Muscle of leg (tissue), 11 donors: ENCODE measurements around the gene TTC12. TPM values are rescaled to one million over a fixed set of nuclear protein-coding genes. Genes with fewer than 3 reads are reported as not detected.

Source experiments
- DNase-seq: peaks from one replicate; pipeline ENCODE4 v3.0.0; 2013
- H3K27ac ChIP-seq: one replicate; pipeline ENCODE4 v1.5.1; 2013; ENCODE audit warnings: mild to moderate bottlenecking, low read length, control low read depth
- H3K27me3 ChIP-seq: one replicate; pipeline ENCODE4 v1.6.1; 2013; ENCODE audit warnings: low read length; ENCODE audit not compliant: control insufficient read depth, insufficient read depth
- H3K36me3 ChIP-seq: one replicate; pipeline ENCODE4 v1.6.1; 2013; ENCODE audit warnings: low read length; ENCODE audit not compliant: control insufficient read depth, insufficient read depth
- H3K4me1 ChIP-seq: one replicate; pipeline ENCODE4 v1.6.1; 2013; ENCODE audit warnings: low read length; ENCODE audit not compliant: control insufficient read depth, insufficient read depth
- H3K4me3 ChIP-seq: one replicate; pipeline ENCODE4 v1.5.1; 2013; ENCODE audit warnings: low read length, control low read depth
- H3K9me3 ChIP-seq: replicated peaks from 2 replicates; pipeline ENCODE4 v1.6.1; 2013; ENCODE audit warnings: low read depth, low read length; ENCODE audit not compliant: control insufficient read depth
- WGBS: methylation state at CpG from one replicate; pipeline ENCODE4 v1.1.5; 2013; ENCODE audit warnings: missing lambda C conversion rate; ENCODE audit not compliant: insufficient coverage; 5-methylcytosine and 5-hydroxymethylcytosine counted together
- polyA plus RNA-seq, 8 donors: library from polyadenylated mRNA; unstranded; fragments of 120-200 nt; gene quantifications; one replicate each; pipeline versions ENCODE4 v1.2.1 to v1.2.3, GENCODE V29; 2013; ENCODE audit warnings: inconsistent platforms in 1 of 8, low replicate concordance in 1 of 8; ENCODE audit not compliant: insufficient read length in 8 of 8, insufficient read depth in 1 of 8
- total RNA-seq: library from RNA; stranded (reverse); fragments of 120-200 nt; gene quantifications from one replicate; pipeline ENCODE4 v1.2.4, GENCODE V29; 2013

Gene TTC12
- total and polyA plus RNA-seq, 9 donors = 6.5 to 11.2 (median 8.5) TPM

GRCh38 chr11:113384551-113384950 lies 70.2 kb downstream of the TTC12 start:
- H3K4me3 ChIP-seq = no peak overlapping the region
- H3K36me3 ChIP-seq = no peaks in the 10 kb centered on the region
- DNase-seq = peak; percentile 18
- H3K9me3 ChIP-seq = no peaks in the 10 kb centered on the region
- peaks cover 10% of the 10 kb centered on the region for H3K4me1 ChIP-seq
- H3K27ac ChIP-seq = no peak overlapping the region
- 30% methylated on average over 2 of the region's 3 CpGs for WGBS
- H3K27me3 ChIP-seq = peaks cover 20% of the 10 kb centered on the region

- no peak for DNase-seq
- Histone ChIP-seq H3K9me3 (no peaks in the 10 kb centered on the region), H3K4me3 (no peak overlapping the region), H3K4me1 (peaks cover 10% of the 10 kb centered on the region), H3K27ac (no peak overlapping the region), H3K36me3 (no peaks in the 10 kb centered on the region), H3K27me3 (peaks cover 20% of the 10 kb centered on the region)
- WGBS = 100% methylated on average over 2 of the region's 3 CpGs
Measured at GRCh38 chr11:113385749-113386148, 71.4 kb downstream of the TTC12 start.

- H3K4me1 ChIP-seq = peaks cover 10% of the 10 kb centered on the region
- no peak for DNase-seq
- H3K27ac ChIP-seq = no peak overlapping the region
- H3K4me3 ChIP-seq = no peak overlapping the region
- 77% methylated on average over 6 of the region's 6 CpGs for WGBS
- H3K9me3 ChIP-seq = no peaks in the 10 kb centered on the region
- no peaks in the 10 kb centered on the region for H3K36me3 ChIP-seq
- peaks cover 20% of the 10 kb centered on the region for H3K27me3 ChIP-seq
Measured at GRCh38 chr11:113386866-113387265, 72.5 kb downstream of the TTC12 start.

- Histone ChIP-seq H3K36me3 (no peaks in the 10 kb centered on the region), H3K9me3 (no peaks in the 10 kb centered on the region), H3K4me3 (no peak within 1 kb of the TSS), H3K4me1 (peaks cover 10% of the 10 kb centered on the region), H3K27me3 (peaks cover 20% of the 10 kb centered on the region), H3K27ac (no peak within 1 kb of the TSS)
- WGBS = 5% methylated on average over 41 of the region's 46 CpGs
- DNase-seq = peak; percentile 7
Measured at GRCh38 chr11:113387605-113388211, 73.3 kb downstream of the TTC12 start, which contains the start of gene ANKK1. ANKK1 (plus strand) TSS chr11:113387779; CDS start chr11:113387885, 106 bp downstream.

- no peak for DNase-seq
- WGBS = no CpG with 5 or more reads among the region's 3 CpGs
- Histone ChIP-seq H3K36me3 (no peaks in the 10 kb centered on the region), H3K4me1 (peaks cover 10% of the 10 kb centered on the region), H3K9me3 (no peaks in the 10 kb centered on the region), H3K27ac (no peak overlapping the region), H3K4me3 (no peak overlapping the region), H3K27me3 (peaks cover 20% of the 10 kb centered on the region)
Measured at GRCh38 chr11:113389272-113389671, 74.9 kb downstream of the TTC12 start.

GRCh38 chr11:113392236-113392921 lies 78.0 kb downstream of the TTC12 start:
- Histone ChIP-seq H3K36me3 (no peaks in the 10 kb centered on the region), H3K27me3 (peaks cover 12% of the 10 kb centered on the region), H3K4me3 (no peak overlapping the region), H3K9me3 (no peaks in the 10 kb centered on the region), H3K27ac (no peak overlapping the region), H3K4me1 (peaks cover 5% of the 10 kb centered on the region)
- no peak for DNase-seq
- no CpG with 5 or more reads among the region's 3 CpGs for WGBS

- no peaks in the 10 kb centered on the region for H3K36me3 ChIP-seq
Measured at GRCh38 chr11:113393501-113393985, 79.2 kb downstream of the TTC12 start.

GRCh38 chr11:113394919-113395318 lies 80.5 kb downstream of the TTC12 start:
- no peak for DNase-seq
- Histone ChIP-seq H3K9me3 (no peaks in the 10 kb centered on the region), H3K36me3 (no peaks in the 10 kb centered on the region), H3K27me3 (no peaks in the 10 kb centered on the region), H3K4me1 (no peaks in the 10 kb centered on the region), H3K27ac (no peak overlapping the region), H3K4me3 (no peak overlapping the region)
- WGBS = 83% methylated on average over 6 of the region's 11 CpGs

More at GRCh38 chr11:113393501-113393985, 79.2 kb downstream of the TTC12 start:
- H3K9me3 ChIP-seq = no peaks in the 10 kb centered on the region
- H3K27me3 ChIP-seq = peaks cover under 1% of the 10 kb centered on the region
- H3K4me3 ChIP-seq = no peak overlapping the region
- WGBS = 57% methylated on average over 7 of the region's 8 CpGs
- no peaks in the 10 kb centered on the region for H3K4me1 ChIP-seq
- no peak overlapping the region for H3K27ac ChIP-seq
- DNase-seq = no peak

GRCh38 chr11:113395782-113396336 lies 81.5 kb downstream of the TTC12 start:
- DNase-seq = no peak
- H3K36me3 ChIP-seq = no peaks in the 10 kb centered on the region
- no peaks in the 10 kb centered on the region for H3K27me3 ChIP-seq
- no peaks in the 10 kb centered on the region for H3K4me1 ChIP-seq
- no peak overlapping the region for H3K4me3 ChIP-seq
- no peaks in the 10 kb centered on the region for H3K9me3 ChIP-seq
- H3K27ac ChIP-seq = no peak overlapping the region
- 93% methylated on average over 5 of the region's 9 CpGs for WGBS

GRCh38 chr11:113396690-113397089 lies 82.3 kb downstream of the TTC12 start:
- Histone ChIP-seq H3K9me3 (no peaks in the 10 kb centered on the region), H3K4me1 (no peaks in the 10 kb centered on the region), H3K27ac (no peak overlapping the region), H3K27me3 (no peaks in the 10 kb centered on the region), H3K4me3 (no peak overlapping the region), H3K36me3 (no peaks in the 10 kb centered on the region)
- WGBS = 14% methylated on average over 1 of the region's 1 CpG
- DNase-seq = no peak
